HEK293 (cell line): Measurements from ENCODE around the gene AKAP8.

Source experiments
- FEZF1 ChIP-seq: fragments of 450-650 bp; formaldehyde crosslinking; IDR thresholded peaks from 2 replicates; pipeline ENCODE4 v1.5.1; 2016; ENCODE audit warnings: missing biosample characterization, missing genetic modification characterization
- GLIS1 ChIP-seq: fragments of 450-650 bp; formaldehyde crosslinking; IDR thresholded peaks from 2 replicates; pipeline ENCODE4 v1.5.1; 2016; ENCODE audit warnings: missing biosample characterization, missing genetic modification characterization
- KLF9 ChIP-seq: fragments of 450-650 bp; formaldehyde crosslinking; IDR thresholded peaks from 2 replicates; pipeline ENCODE4 v1.5.1; 2016; ENCODE audit warnings: missing biosample characterization, missing genetic modification characterization, low read depth
- OSR2 ChIP-seq: fragments of 450-650 bp; formaldehyde crosslinking; IDR thresholded peaks from 2 replicates; pipeline ENCODE4 v1.5.1; 2016; ENCODE audit warnings: missing biosample characterization, missing genetic modification characterization
- OVOL3 ChIP-seq: fragments of 450-650 bp; formaldehyde crosslinking; IDR thresholded peaks from 2 replicates; pipeline ENCODE4 v1.5.1; 2016; ENCODE audit warnings: missing biosample characterization, missing genetic modification characterization
- PRDM4 ChIP-seq: fragments of 450-650 bp; formaldehyde crosslinking; IDR thresholded peaks from 2 replicates; pipeline ENCODE4 v1.5.1; 2017; ENCODE audit warnings: missing biosample characterization, missing genetic modification characterization
- REPIN1 ChIP-seq: fragments of 450-650 bp; formaldehyde crosslinking; IDR thresholded peaks from 2 replicates; pipeline ENCODE4 v1.5.1; 2017; ENCODE audit warnings: missing biosample characterization, missing genetic modification characterization, low read depth
- SP3 ChIP-seq: fragments of 450-650 bp; formaldehyde crosslinking; IDR thresholded peaks from 2 replicates; pipeline ENCODE4 v1.5.1; 2016; ENCODE audit warnings: missing biosample characterization, missing genetic modification characterization
- ZBTB21 ChIP-seq: fragments of 450-650 bp; formaldehyde crosslinking; IDR thresholded peaks from 2 replicates; pipeline ENCODE4 v1.5.1; 2017; ENCODE audit warnings: missing biosample characterization, missing genetic modification characterization
- ZBTB26 ChIP-seq: fragments of 450-650 bp; formaldehyde crosslinking; optimal IDR thresholded peaks from 2 replicates; pipeline ENCODE3; 2016; ENCODE audit warnings: missing biosample characterization, mild to moderate bottlenecking, missing genetic modification characterization
- ZFP3 ChIP-seq: fragments of 450-650 bp; formaldehyde crosslinking; IDR thresholded peaks from 2 replicates; pipeline ENCODE4 v1.5.1; 2016; ENCODE audit warnings: low read depth, missing biosample characterization, missing genetic modification characterization
- ZFP37 ChIP-seq: fragments of 450-650 bp; formaldehyde crosslinking; IDR thresholded peaks from 2 replicates; pipeline ENCODE4 v1.5.1; 2016; ENCODE audit warnings: missing biosample characterization, missing genetic modification characterization
- ZFP41 ChIP-seq: fragments of 450-650 bp; formaldehyde crosslinking; IDR thresholded peaks from 2 replicates; pipeline ENCODE4 v1.5.1; 2016; ENCODE audit warnings: missing biosample characterization, missing genetic modification characterization, borderline replicate concordance
- ZNF10 ChIP-seq: fragments of 450-650 bp; formaldehyde crosslinking; IDR thresholded peaks from 2 replicates; pipeline ENCODE4 v1.5.1; 2017; ENCODE audit warnings: missing biosample characterization, missing genetic modification characterization
- ZNF132 ChIP-seq: fragments of 450-650 bp; formaldehyde crosslinking; IDR thresholded peaks from 2 replicates; pipeline ENCODE4 v1.5.1; 2017; ENCODE audit warnings: missing biosample characterization, missing genetic modification characterization, borderline replicate concordance
- ZNF18 ChIP-seq: fragments of 450-650 bp; formaldehyde crosslinking; IDR thresholded peaks from 2 replicates; pipeline ENCODE4 v1.5.1; 2016; ENCODE audit warnings: missing biosample characterization, missing genetic modification characterization
- ZNF214 ChIP-seq: fragments of 450-650 bp; formaldehyde crosslinking; IDR thresholded peaks from 2 replicates; pipeline ENCODE4 v1.5.1; 2017; ENCODE audit warnings: missing biosample characterization, mild to moderate bottlenecking, missing genetic modification characterization, borderline replicate concordance
- ZNF221 ChIP-seq: fragments of 450-650 bp; formaldehyde crosslinking; IDR thresholded peaks from 2 replicates; pipeline ENCODE4 v1.5.1; 2017; ENCODE audit warnings: missing biosample characterization, missing genetic modification characterization, borderline replicate concordance
- ZNF23 ChIP-seq: fragments of 450-650 bp; formaldehyde crosslinking; IDR thresholded peaks from 2 replicates; pipeline ENCODE4 v1.5.1; 2016; ENCODE audit warnings: missing biosample characterization, missing genetic modification characterization, borderline replicate concordance
- ZNF26 ChIP-seq: fragments of 450-650 bp; formaldehyde crosslinking; IDR thresholded peaks from 2 replicates; pipeline ENCODE4 v1.5.1; 2016; ENCODE audit warnings: missing biosample characterization, missing genetic modification characterization
- ZNF394 ChIP-seq: fragments of 450-650 bp; formaldehyde crosslinking; IDR thresholded peaks from 2 replicates; pipeline ENCODE4 v1.5.1; 2016; ENCODE audit warnings: missing biosample characterization, missing genetic modification characterization, mild to moderate bottlenecking, moderate library complexity, borderline replicate concordance
- ZNF398 ChIP-seq: fragments of 450-650 bp; formaldehyde crosslinking; IDR thresholded peaks from 2 replicates; pipeline ENCODE4 v1.5.1; 2017; ENCODE audit warnings: missing biosample characterization, missing genetic modification characterization
- ZNF426 ChIP-seq: fragments of 450-650 bp; formaldehyde crosslinking; IDR thresholded peaks from 2 replicates; pipeline ENCODE4 v1.5.1; 2017; ENCODE audit warnings: missing biosample characterization, missing genetic modification characterization, mild to moderate bottlenecking, inconsistent platforms, moderate library complexity
- ZNF449 ChIP-seq: fragments of 450-650 bp; formaldehyde crosslinking; IDR thresholded peaks from 2 replicates; pipeline ENCODE4 v1.5.1; 2017; ENCODE audit warnings: missing biosample characterization, mild to moderate bottlenecking, missing genetic modification characterization, moderate library complexity
- ZNF549 ChIP-seq: fragments of 450-650 bp; IDR thresholded peaks from 2 replicates; pipeline ENCODE4 v1.5.1; 2018; ENCODE audit warnings: missing biosample characterization, missing genetic modification characterization, mild to moderate bottlenecking, inconsistent platforms, moderate library complexity
- ZNF555 ChIP-seq: fragments of 450-650 bp; formaldehyde crosslinking; conservative IDR thresholded peaks from 2 replicates; pipeline ENCODE4 v1.5.1; 2017; ENCODE audit warnings: missing biosample characterization, mild to moderate bottlenecking, missing genetic modification characterization, inconsistent platforms
- ZNF558 ChIP-seq: fragments of 450-650 bp; formaldehyde crosslinking; IDR thresholded peaks from 2 replicates; pipeline ENCODE4 v1.5.1; 2016; ENCODE audit warnings: missing biosample characterization, missing genetic modification characterization
- ZNF580 ChIP-seq: fragments of 450-650 bp; formaldehyde crosslinking; IDR thresholded peaks from 2 replicates; pipeline ENCODE4 v1.5.1; 2016; ENCODE audit warnings: missing biosample characterization, missing genetic modification characterization

Gene AKAP8

GRCh38 chr19:15418231-15418578, 38.6 kb upstream of the AKAP8 start (continued):
- peak; percentile 19; the same call in 1 of the 2 replicates for TF ChIP-seq ZNF449 (tag by site-specific recombination)
- no peak for TF ChIP-seq ZNF221
- no peak for TF ChIP-seq ZNF214 (tag by site-specific recombination)
- no peak for TF ChIP-seq REPIN1 (tag by site-specific recombination)
- no peak for TF ChIP-seq ZNF10
- no peak for TF ChIP-seq ZFP41 (tag by site-specific recombination)
- TF ChIP-seq ZNF18: no peak
- TF ChIP-seq ZNF580: no peak
- no peak for TF ChIP-seq ZNF426
- TF ChIP-seq ZNF549: no peak
- no peak for TF ChIP-seq ZBTB21 (tag by site-specific recombination)
- TF ChIP-seq GLIS1 (tag by site-specific recombination): peak; percentile 81
- no peak for TF ChIP-seq ZNF398 (tag by site-specific recombination)
- no peak for TF ChIP-seq ZNF132
- TF ChIP-seq ZBTB26 (tag by site-specific recombination): no peak
- no peak for TF ChIP-seq PRDM4 (tag by site-specific recombination)
- no peak for TF ChIP-seq OVOL3 (tag by site-specific recombination)
- no peak for TF ChIP-seq ZNF558 (tag by site-specific recombination)
- TF ChIP-seq ZFP3 (tag by site-specific recombination): no peak
- TF ChIP-seq ZNF394: no peak
- no peak for TF ChIP-seq SP3 (tag by site-specific recombination)
- TF ChIP-seq ZNF23 (tag by site-specific recombination): no peak
- no peak for TF ChIP-seq ZFP37 (tag by site-specific recombination)
- no peak for TF ChIP-seq ZNF26 (tag by site-specific recombination)
- no peak for TF ChIP-seq FEZF1 (tag by site-specific recombination)
- TF ChIP-seq KLF9 (tag by site-specific recombination): no peak
- TF ChIP-seq ZNF555 (tag by site-specific recombination): no peak
- TF ChIP-seq OSR2: no peak
